ENCODE data around the gene LRP8.

The LRP8 gene

DNA sequence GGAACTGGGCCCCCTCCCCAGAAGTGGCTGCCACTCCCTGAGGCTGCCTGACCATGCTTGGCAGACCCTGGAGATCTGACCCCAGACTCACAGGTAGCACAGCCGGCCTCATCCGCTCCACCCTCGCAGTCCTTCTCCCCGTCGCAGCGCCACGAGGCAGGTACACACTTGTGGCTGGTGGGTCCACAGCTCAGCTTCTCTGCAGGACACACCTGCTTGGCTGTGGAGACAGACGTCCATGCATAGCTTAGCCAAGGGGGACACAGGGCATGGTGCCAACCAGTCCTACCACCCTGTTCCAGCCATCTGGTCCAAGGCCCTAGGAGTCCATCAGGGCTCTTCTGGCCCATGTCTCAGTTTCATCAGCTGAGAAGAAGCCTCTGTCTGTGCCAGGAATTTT lies 47.4 kb downstream of the LRP8 start:
- Histone ChIP-seq H3K4me2 (ENCODE audit: low read depth, low read length, poor library complexity, severe bottlenecking) (no peak overlapping the region), H3K36me3 (ENCODE audit: low read length) (no peaks in the 10 kb centered on the region), H3K79me2 (ENCODE audit: insufficient read depth, low read length) (no peaks in the 10 kb centered on the region), H3K9me2 (replicated peaks; ENCODE audit: insufficient read depth, low read length) (no peaks in the 10 kb centered on the region), H3F3A (ENCODE audit: insufficient read depth) (peaks cover 7% of the 10 kb centered on the region; the same call in 1 of the 2 replicates), H4K20me1 (ENCODE audit: low read depth, low read length) (no peaks in the 10 kb centered on the region), H2AFZ (ENCODE audit: low read depth, low read length, severe bottlenecking) (no peak overlapping the region), H3K9me3 (ENCODE audit: insufficient read depth, low read length) (no peaks in the 10 kb centered on the region), H3K4me3 (ENCODE audit: insufficient read depth, low read length, poor library complexity, severe bottlenecking) (no peak overlapping the region), H3K27me3 (ENCODE audit: low read length) (no peaks in the 10 kb centered on the region), H3K27ac (ENCODE audit: low read depth, low read length) (no peak overlapping the region), H3K9ac (ENCODE audit: low read length) (no peak overlapping the region)
- TF ChIP-seq, protein P1, sequence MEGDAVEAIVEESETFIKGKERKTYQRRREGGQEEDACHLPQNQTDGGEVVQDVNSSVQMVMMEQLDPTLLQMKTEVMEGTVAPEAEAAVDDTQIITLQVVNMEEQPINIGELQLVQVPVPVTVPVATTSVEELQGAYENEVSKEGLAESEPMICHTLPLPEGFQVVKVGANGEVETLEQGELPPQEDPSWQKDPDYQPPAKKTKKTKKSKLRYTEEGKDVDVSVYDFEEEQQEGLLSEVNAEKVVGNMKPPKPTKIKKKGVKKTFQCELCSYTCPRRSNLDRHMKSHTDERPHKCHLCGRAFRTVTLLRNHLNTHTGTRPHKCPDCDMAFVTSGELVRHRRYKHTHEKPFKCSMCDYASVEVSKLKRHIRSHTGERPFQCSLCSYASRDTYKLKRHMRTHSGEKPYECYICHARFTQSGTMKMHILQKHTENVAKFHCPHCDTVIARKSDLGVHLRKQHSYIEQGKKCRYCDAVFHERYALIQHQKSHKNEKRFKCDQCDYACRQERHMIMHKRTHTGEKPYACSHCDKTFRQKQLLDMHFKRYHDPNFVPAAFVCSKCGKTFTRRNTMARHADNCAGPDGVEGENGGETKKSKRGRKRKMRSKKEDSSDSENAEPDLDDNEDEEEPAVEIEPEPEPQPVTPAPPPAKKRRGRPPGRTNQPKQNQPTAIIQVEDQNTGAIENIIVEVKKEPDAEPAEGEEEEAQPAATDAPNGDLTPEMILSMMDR (IDR thresholded peaks at IDR 0.05; ENCODE audit: insufficient read depth, low read length, poor library complexity, severe bottlenecking): no peak
- TF ChIP-seq EZH2phosphoT487 (conservative IDR thresholded peaks at IDR 0.05; ENCODE audit: low read length): no peak

DNA sequence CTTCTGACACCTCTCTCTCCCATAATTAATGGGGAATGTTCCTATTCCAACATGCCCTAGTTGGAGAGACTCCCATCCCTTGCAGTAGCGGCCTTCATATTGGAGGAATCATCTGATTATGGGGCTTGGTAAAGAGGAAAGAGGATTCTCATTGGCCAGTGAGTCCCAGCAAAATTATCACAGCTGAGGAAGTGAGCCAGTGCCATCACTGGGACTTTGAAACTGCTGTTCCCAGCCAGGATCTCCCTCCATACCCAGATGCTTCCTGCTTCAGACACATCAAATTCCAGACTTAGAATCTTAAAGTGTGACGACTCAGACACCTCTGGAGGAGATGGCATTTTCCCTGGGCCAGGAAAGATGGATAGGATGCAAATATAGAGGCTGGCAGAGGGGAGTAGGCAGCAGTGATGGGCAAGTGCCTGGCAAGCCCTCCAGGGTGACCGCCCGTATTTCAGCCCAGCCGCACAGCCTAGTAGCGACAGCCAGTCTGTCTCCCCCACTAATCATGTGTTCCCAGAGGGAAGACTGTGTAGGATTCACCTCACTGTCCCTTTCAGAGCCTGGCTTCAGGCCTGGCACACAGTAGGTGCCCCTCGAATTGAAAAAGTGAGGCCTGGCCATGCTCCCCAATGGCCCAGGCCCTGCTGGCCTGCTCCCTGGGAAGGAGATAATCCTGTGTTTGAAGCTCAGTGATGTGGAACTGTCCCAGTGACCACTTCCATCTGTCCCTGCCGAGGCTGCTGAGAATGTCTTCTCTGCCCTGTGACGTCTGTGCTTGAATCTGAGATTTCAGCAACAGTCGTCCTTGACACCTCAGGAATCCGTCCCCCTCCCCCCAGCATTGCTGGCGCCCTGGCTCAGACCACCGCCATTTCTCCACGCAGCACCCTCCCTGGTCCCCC lies 48.3 kb downstream of the LRP8 start:
- no peak overlapping the region for H3K9ac ChIP-seq (ENCODE audit: low read length)
- no peaks in the 10 kb centered on the region for H3K27me3 ChIP-seq (ENCODE audit: low read length)
- TF ChIP-seq EZH2phosphoT487 (conservative IDR thresholded peaks at IDR 0.05; ENCODE audit: low read length): no peak
- TF ChIP-seq, protein P1 (IDR thresholded peaks at IDR 0.05; ENCODE audit: insufficient read depth, low read length, poor library complexity, severe bottlenecking): no peak
- no peaks in the 10 kb centered on the region for H4K20me1 ChIP-seq (ENCODE audit: low read depth, low read length)
- H3K36me3 ChIP-seq (ENCODE audit: low read length): no peaks in the 10 kb centered on the region
- H3K4me3 ChIP-seq (ENCODE audit: insufficient read depth, low read length, poor library complexity, severe bottlenecking): no peak overlapping the region
- no peaks in the 10 kb centered on the region for H3K9me2 ChIP-seq (replicated peaks; ENCODE audit: insufficient read depth, low read length)
- no peak overlapping the region for H2AFZ ChIP-seq (ENCODE audit: low read depth, low read length, severe bottlenecking)
- no peaks in the 10 kb centered on the region for H3K79me2 ChIP-seq (ENCODE audit: insufficient read depth, low read length)
- H3F3A ChIP-seq (ENCODE audit: insufficient read depth): peaks cover 7% of the 10 kb centered on the region; the same call in 1 of the 2 replicates
- no peak overlapping the region for H3K4me2 ChIP-seq (ENCODE audit: low read depth, low read length, poor library complexity, severe bottlenecking)
- H3K27ac ChIP-seq (ENCODE audit: low read depth, low read length): no peak overlapping the region
- H3K9me3 ChIP-seq (ENCODE audit: insufficient read depth, low read length): no peaks in the 10 kb centered on the region

DNA sequence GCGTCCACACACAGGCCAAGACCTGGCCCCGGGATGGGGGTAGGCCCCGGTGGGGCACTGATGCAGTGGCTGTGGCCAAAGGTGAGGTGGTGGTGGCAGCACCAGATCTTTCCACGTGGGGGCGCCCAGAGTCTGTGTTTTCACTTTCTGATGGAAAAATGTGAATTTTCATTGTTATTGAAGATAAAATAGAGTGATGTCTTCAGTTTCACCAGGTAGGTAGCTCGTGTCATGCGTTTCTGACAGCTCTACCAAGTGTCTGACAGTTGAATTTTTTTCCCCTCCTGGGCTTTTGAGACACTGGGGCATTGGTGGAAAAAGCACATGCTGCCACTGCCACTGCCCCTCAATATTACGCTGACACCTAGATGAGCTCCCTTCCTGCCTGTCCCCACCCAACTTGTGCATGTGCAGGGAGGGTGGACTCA lies 49.6 kb downstream of the LRP8 start:
- H3K27ac ChIP-seq (ENCODE audit: low read depth, low read length): no peak overlapping the region

More for the DNA sequence above, 49.6 kb downstream of the LRP8 start:
- TF ChIP-seq EZH2phosphoT487 (conservative IDR thresholded peaks at IDR 0.05; ENCODE audit: low read length): no peak
- TF ChIP-seq, protein P1 (IDR thresholded peaks at IDR 0.05; ENCODE audit: insufficient read depth, low read length, poor library complexity, severe bottlenecking): peak; percentile 87
- H3K27me3 ChIP-seq (ENCODE audit: low read length): no peaks in the 10 kb centered on the region
- no peaks in the 10 kb centered on the region for H3K9me2 ChIP-seq (replicated peaks; ENCODE audit: insufficient read depth, low read length)
- peaks cover 7% of the 10 kb centered on the region; the same call in 1 of the 2 replicates for H3F3A ChIP-seq (ENCODE audit: insufficient read depth)
- H4K20me1 ChIP-seq (ENCODE audit: low read depth, low read length): no peaks in the 10 kb centered on the region
- no peak overlapping the region for H2AFZ ChIP-seq (ENCODE audit: low read depth, low read length, severe bottlenecking)
- H3K79me2 ChIP-seq (ENCODE audit: insufficient read depth, low read length): no peaks in the 10 kb centered on the region
- no peak overlapping the region for H3K4me2 ChIP-seq (ENCODE audit: low read depth, low read length, poor library complexity, severe bottlenecking)
- H3K9ac ChIP-seq (ENCODE audit: low read length): no peak overlapping the region
- H3K4me3 ChIP-seq (ENCODE audit: insufficient read depth, low read length, poor library complexity, severe bottlenecking): no peak overlapping the region
- no peaks in the 10 kb centered on the region for H3K9me3 ChIP-seq (ENCODE audit: insufficient read depth, low read length)
- no peaks in the 10 kb centered on the region for H3K36me3 ChIP-seq (ENCODE audit: low read length)

Measured in SU-DHL-6 (cell line).